Keratinocyte (primary cell): Measurements from ENCODE around the gene TARBP2. TPM values are rescaled to one million over a fixed set of nuclear protein-coding genes. Genes with fewer than 3 reads are reported as not detected.
A peak's percentile ranks its signal among the peaks of the same experiment; 100 is the strongest.

ENCODE experiments used
- DNase-seq: peaks from one replicate; pipeline ENCODE4 v3.0.0-alpha.2; 2011; ENCODE audit warnings: low read depth, missing footprints, low spot score
- FAIRE-seq: peaks from 2 replicates; lab custom pipeline; 2011; peaks lifted over from hg19 to GRCh38; lab: Jason Lieb, UNC
- H2AFZ ChIP-seq: 2 replicates; pipeline ENCODE4 v1.6.0; 2012; ENCODE audit warnings: low read length, control low read depth, inconsistent platforms; ENCODE audit not compliant: control insufficient read depth
- H3K27ac ChIP-seq: 2 replicates; pipeline ENCODE4 v1.5.1; 2011; ENCODE audit warnings: low read length; ENCODE audit not compliant: control insufficient read depth, insufficient read depth
- H3K27me3 ChIP-seq: 3 replicates; pipeline ENCODE4 v1.6.0; 2011; ENCODE audit warnings: low read length; ENCODE audit not compliant: control insufficient read depth, insufficient read depth; ENCODE audit errors: extremely low read depth
- H3K36me3 ChIP-seq, 2 experiments: 2 replicates in 1 of 2; 3 replicates in 1 of 2; pipeline ENCODE4 v1.5.1; 2011; ENCODE audit warnings: low read length in 2 of 2, mild to moderate bottlenecking in 1 of 2; ENCODE audit not compliant: control insufficient read depth in 2 of 2, insufficient read depth in 2 of 2; ENCODE audit errors: extremely low read depth in 1 of 2
- H3K4me1 ChIP-seq: 3 replicates; pipeline ENCODE4 v1.5.1; 2011; ENCODE audit warnings: low read length; ENCODE audit not compliant: control insufficient read depth, insufficient read depth; ENCODE audit errors: extremely low read depth
- H3K4me2 ChIP-seq: 3 replicates; pipeline ENCODE4 v1.6.0; 2011; ENCODE audit warnings: low read depth, low read length; ENCODE audit not compliant: control insufficient read depth, insufficient read depth; ENCODE audit errors: extremely low read depth
- H3K4me3 ChIP-seq, 3 experiments: fragments of 200-600 bp in 1 of 3; sonication (generic) in 1 of 3; 2 replicates in 2 of 3; 3 replicates in 1 of 3; pipeline ENCODE4 v1.5.1; 2011 to 2016; ENCODE audit warnings: low read length in 3 of 3, mild to moderate bottlenecking in 3 of 3, control low read depth in 2 of 3, inconsistent platforms in 1 of 3, low read depth in 1 of 3, mixed read lengths in 1 of 3, mixed run types in 1 of 3, moderate library complexity in 1 of 3; ENCODE audit not compliant: control insufficient read depth in 2 of 3, insufficient read depth in 2 of 3; ENCODE audit errors: extremely low read depth in 1 of 3
- H3K79me2 ChIP-seq: 2 replicates; pipeline ENCODE4 v1.6.0; 2012; ENCODE audit warnings: low read length; ENCODE audit not compliant: control insufficient read depth, insufficient read depth
- H3K9ac ChIP-seq: 3 replicates; pipeline ENCODE4 v1.6.0; 2011; ENCODE audit warnings: low read length; ENCODE audit not compliant: control insufficient read depth, insufficient read depth; ENCODE audit errors: extremely low read depth
- H3K9me1 ChIP-seq: 3 replicates; pipeline ENCODE4 v1.6.0; 2011; ENCODE audit warnings: low read length; ENCODE audit not compliant: control insufficient read depth, insufficient read depth; ENCODE audit errors: extremely low read depth
- H3K9me3 ChIP-seq: 2 replicates; pipeline ENCODE4 v1.5.1; 2012; ENCODE audit warnings: low read depth, low read length; ENCODE audit not compliant: control insufficient read depth
- H4K20me1 ChIP-seq: 3 replicates; pipeline ENCODE4 v1.6.0; 2011; ENCODE audit warnings: low read length; ENCODE audit not compliant: control insufficient read depth, insufficient read depth; ENCODE audit errors: extremely low read depth
- EZH2 ChIP-seq: IDR thresholded peaks from one replicate; pipeline ENCODE4 v1.6.1; 2012; ENCODE audit warnings: inconsistent platforms, mild to moderate bottlenecking, low read length, moderate library complexity
- dilution Hi-C: fragments of 300-500 bp; cut with MboI; formaldehyde crosslinking; loops from one replicate; pipeline ENCODE4 v1.7.0; 2020; ENCODE audit warnings: low sequenced_read_pairs; ENCODE audit not compliant: extremely low pct_ligation_motif_present
- polyA plus RNA-seq, 5 experiments: library from polyadenylated mRNA; depleted of rRNA in 3 of 5; stranded (reverse) in 3 of 5; stranded (forward) in 1 of 5; unstranded in 1 of 5; fragments of >200 nt; gene quantifications; 1 replicate in 1 of 5; 2 replicates in 3 of 5; 3 replicates in 1 of 5; pipeline versions ENCODE4 v1.2.1 to v1.2.3, GENCODE V29; 2011 to 2012; ENCODE audit warnings: missing spikeins in 2 of 5, low read depth in 1 of 5, low replicate concordance in 1 of 5
- TF ChIP-seq, protein P1 (sequence below), 3 experiments: IDR thresholded peaks in 1 of 3; conservative IDR thresholded peaks in 1 of 3; optimal IDR thresholded peaks in 1 of 3; 2 replicates in 2 of 3; 3 replicates in 1 of 3; pipeline versions ENCODE3 to v1.5.1; 2011; ENCODE audit warnings: low read length in 3 of 3, mild to moderate bottlenecking in 3 of 3, moderate library complexity in 2 of 3, control low read depth in 1 of 3, inconsistent platforms in 1 of 3; ENCODE audit not compliant: insufficient read depth in 2 of 3; ENCODE audit errors: extremely low read depth in 1 of 3

TARBP2 gene
- polyA plus RNA-seq, 1 donor (not counting 4 experiments of a cell fraction or from before 2014, with no cell fraction given), result 21.0 TPM

DNA sequence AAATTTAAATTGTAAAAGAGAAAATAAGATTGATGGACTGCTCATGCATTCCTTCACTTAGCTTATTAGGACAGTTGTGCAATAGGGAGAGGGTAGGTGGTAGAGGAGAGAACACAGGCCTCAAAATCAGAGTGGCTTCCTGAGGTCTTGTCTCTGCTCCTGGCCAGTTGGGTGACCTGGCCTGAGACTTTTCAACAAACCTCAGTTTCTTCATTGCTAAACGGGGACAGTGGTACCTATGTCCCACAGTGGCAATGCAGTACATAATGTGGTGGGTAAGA, 4.4 kb upstream of the TARBP2 start:
- H3K9me1 ChIP-seq, result no peaks in the 10 kb centered on the region
- no peaks in the 10 kb centered on the region for H4K20me1 ChIP-seq
- H3K4me2 ChIP-seq, result peak overlapping the region; percentile 7
- no peak for DNase-seq
- H3K36me3 ChIP-seq, result no peaks in the 10 kb centered on the region
- peaks cover 2% of the 10 kb centered on the region for H3K79me2 ChIP-seq
- TF ChIP-seq, protein P1, sequence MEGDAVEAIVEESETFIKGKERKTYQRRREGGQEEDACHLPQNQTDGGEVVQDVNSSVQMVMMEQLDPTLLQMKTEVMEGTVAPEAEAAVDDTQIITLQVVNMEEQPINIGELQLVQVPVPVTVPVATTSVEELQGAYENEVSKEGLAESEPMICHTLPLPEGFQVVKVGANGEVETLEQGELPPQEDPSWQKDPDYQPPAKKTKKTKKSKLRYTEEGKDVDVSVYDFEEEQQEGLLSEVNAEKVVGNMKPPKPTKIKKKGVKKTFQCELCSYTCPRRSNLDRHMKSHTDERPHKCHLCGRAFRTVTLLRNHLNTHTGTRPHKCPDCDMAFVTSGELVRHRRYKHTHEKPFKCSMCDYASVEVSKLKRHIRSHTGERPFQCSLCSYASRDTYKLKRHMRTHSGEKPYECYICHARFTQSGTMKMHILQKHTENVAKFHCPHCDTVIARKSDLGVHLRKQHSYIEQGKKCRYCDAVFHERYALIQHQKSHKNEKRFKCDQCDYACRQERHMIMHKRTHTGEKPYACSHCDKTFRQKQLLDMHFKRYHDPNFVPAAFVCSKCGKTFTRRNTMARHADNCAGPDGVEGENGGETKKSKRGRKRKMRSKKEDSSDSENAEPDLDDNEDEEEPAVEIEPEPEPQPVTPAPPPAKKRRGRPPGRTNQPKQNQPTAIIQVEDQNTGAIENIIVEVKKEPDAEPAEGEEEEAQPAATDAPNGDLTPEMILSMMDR (optimal IDR thresholded peaks at IDR 0.05 in 1 of 3, IDR thresholded peaks at IDR 0.05 in 1 of 3, conservative IDR thresholded peaks at IDR 0.05 in 1 of 3; ENCODE audit: extremely low read depth in 1 of 3, insufficient read depth in 2 of 3, low read length in 3 of 3), result no peak
- no peak for TF ChIP-seq EZH2
- dilution Hi-C loops, result no loop called here
- H3K4me1 ChIP-seq, result peaks cover 25% of the 10 kb centered on the region
- FAIRE-seq, result no peak
- H3K9ac ChIP-seq, result no peak overlapping the region
- no peaks in the 10 kb centered on the region for H3K9me3 ChIP-seq
- H3K4me3 ChIP-seq, result no peak overlapping the region
- H3K27me3 ChIP-seq, result no peaks in the 10 kb centered on the region
- no peak overlapping the region for H2AFZ ChIP-seq
- H3K27ac ChIP-seq, result no peak overlapping the region

DNA sequence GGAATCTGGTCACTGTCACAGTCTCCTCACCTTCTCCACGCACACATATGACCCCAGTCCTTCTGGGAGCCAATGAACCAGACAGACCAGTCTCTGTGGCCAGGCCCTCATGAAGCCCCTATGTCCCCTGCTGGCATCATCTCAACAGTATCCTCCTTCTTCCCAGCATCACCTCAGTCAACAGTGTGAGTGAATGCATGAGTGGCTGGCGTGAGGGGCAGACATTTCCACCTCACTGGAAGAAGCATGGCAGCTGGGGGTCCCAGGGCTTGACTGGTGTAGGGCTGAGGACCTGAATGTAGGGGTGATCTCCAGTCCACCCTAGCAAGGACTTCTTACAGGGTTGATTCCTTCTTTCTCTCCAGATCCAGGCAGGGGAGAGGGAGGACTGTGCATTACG, 3.6 kb upstream of the TARBP2 start:
- H3K4me2 ChIP-seq, result no peak overlapping the region
- H3K79me2 ChIP-seq, result peaks cover 7% of the 10 kb centered on the region
- FAIRE-seq, result no peak

More for the DNA sequence above, 3.6 kb upstream of the TARBP2 start:
- Histone ChIP-seq H3K36me3 (no peaks in the 10 kb centered on the region), H3K27me3 (no peaks in the 10 kb centered on the region), H4K20me1 (no peaks in the 10 kb centered on the region), H3K4me3 (no peak overlapping the region), H2AFZ (no peak overlapping the region), H3K27ac (no peak overlapping the region), H3K9me3 (no peaks in the 10 kb centered on the region), H3K9ac (no peak overlapping the region), H3K9me1 (no peaks in the 10 kb centered on the region), H3K4me1 (peaks cover 31% of the 10 kb centered on the region)
- TF ChIP-seq EZH2, result no peak
- TF ChIP-seq, protein P1 (optimal IDR thresholded peaks at IDR 0.05 in 1 of 3, IDR thresholded peaks at IDR 0.05 in 1 of 3, conservative IDR thresholded peaks at IDR 0.05 in 1 of 3; ENCODE audit: extremely low read depth in 1 of 3, insufficient read depth in 2 of 3, low read length in 3 of 3), result no peak
- dilution Hi-C loops, result no loop called here
- DNase-seq, result no peak
